Right lobe of liver (tissue), 6 donors: ENCODE measurements around the gene KLF5. TPM values are rescaled to one million over a fixed set of nuclear protein-coding genes. Genes with fewer than 3 reads are reported as not detected.

Experiments
- ATAC-seq, 4 donors: fragments of 200-7000 bp; cut with Tn5 transposase; one replicate each; pipeline ENCODE4 v1.9.1; 2020; ENCODE audit warnings: mild to moderate bottlenecking in 4 of 4, moderate library complexity in 4 of 4
- DNase-seq, 3 donors: peaks; one replicate each; pipeline ENCODE4 v3.0.0-alpha.2; 2020
- H3K27ac ChIP-seq, 3 donors: fragments of 200-600 bp; one replicate each; pipeline ENCODE4 v1.8.0; 2022
- H3K27me3 ChIP-seq, 2 donors: fragments of 200-600 bp; one replicate each; pipeline ENCODE4 v1.8.0; 2022
- H3K36me3 ChIP-seq, 4 donors: fragments of 200-600 bp; sonication (generic) in 1 of 4; one replicate each; pipeline versions ENCODE4 v1.5.1 to v1.8.0; 2017 to 2022; ENCODE audit warnings: control low read depth in 1 of 4
- H3K4me1 ChIP-seq, 4 donors: fragments of 200-600 bp; sonication (generic) in 1 of 4; one replicate each; pipeline versions ENCODE4 v1.5.1 to v1.8.0; 2017 to 2022; ENCODE audit warnings: control low read depth in 1 of 4
- H3K4me3 ChIP-seq, 3 donors: fragments of 200-600 bp; one replicate each; pipeline ENCODE4 v1.8.0; 2022
- H3K9me3 ChIP-seq, 4 donors: fragments of 200-600 bp; sonication (generic) in 1 of 4; one replicate each; pipeline versions ENCODE4 v1.5.1 to v1.8.0; 2017 to 2022; ENCODE audit warnings: control low read depth in 1 of 4
- POLR2A ChIP-seq: fragments of 450-650 bp; IDR thresholded peaks from one replicate; pipeline ENCODE4 v1.6.1; 2017; ENCODE audit warnings: antibody characterized with exemption, mild to moderate bottlenecking
- WGBS: methylation state at CpG from one replicate; pipeline ENCODE4 v1.1.6; 2018; ENCODE audit warnings: low coverage, low lambda C conversion rate; ENCODE audit not compliant: insufficient coverage; ENCODE audit errors: missing lambda C conversion rate; 5-methylcytosine and 5-hydroxymethylcytosine counted together
- intact Hi-C, 2 donors: fragments of 100-400 bp; cut with DNase I; formaldehyde crosslinking; loops; one replicate each; pipeline versions ENCODE4 v1.11.2 to v1.14.1; 2022
- total RNA-seq, 6 experiments: library from RNA; depleted of rRNA in 2 of 6; stranded (reverse); fragments of >200 nt in 2 of 6; fragmentation: NEBNext Ultra II Directional in 3 of 6; extraction: Animal tissue kit (Norgen Biotek cat#: 25700) in 3 of 6; gene quantifications; one replicate each; pipeline versions ENCODE4 v1.1.0 to v1.2.4, GENCODE V29; 2016 to 2023
- TF ChIP-seq, protein P1 (sequence below), 4 donors: fragments of 200-600 bp in 3 of 4; fragments of 450-650 bp in 1 of 4; IDR thresholded peaks; one replicate each; pipeline versions ENCODE4 v1.5.1 to v1.8.0; 2016 to 2022; ENCODE audit warnings: antibody characterized with exemption in 4 of 4, mild to moderate bottlenecking in 2 of 4
- donor health status: DM: no; HTN: yes; CAD: no.
- donor health status: DM: no; HTN: no; CAD: no.
- donor health status: DM: no; HTN: no; CAD: no.
- donor health status: DM: no; HTN: yes; CAD: no.
- donor health status: DM: no; HTN: yes; CAD: no.

The KLF5 gene
- total RNA-seq, 6 experiments from 2014 or later, result 0.29 to 4.2 (median 0.74) TPM

DNA sequence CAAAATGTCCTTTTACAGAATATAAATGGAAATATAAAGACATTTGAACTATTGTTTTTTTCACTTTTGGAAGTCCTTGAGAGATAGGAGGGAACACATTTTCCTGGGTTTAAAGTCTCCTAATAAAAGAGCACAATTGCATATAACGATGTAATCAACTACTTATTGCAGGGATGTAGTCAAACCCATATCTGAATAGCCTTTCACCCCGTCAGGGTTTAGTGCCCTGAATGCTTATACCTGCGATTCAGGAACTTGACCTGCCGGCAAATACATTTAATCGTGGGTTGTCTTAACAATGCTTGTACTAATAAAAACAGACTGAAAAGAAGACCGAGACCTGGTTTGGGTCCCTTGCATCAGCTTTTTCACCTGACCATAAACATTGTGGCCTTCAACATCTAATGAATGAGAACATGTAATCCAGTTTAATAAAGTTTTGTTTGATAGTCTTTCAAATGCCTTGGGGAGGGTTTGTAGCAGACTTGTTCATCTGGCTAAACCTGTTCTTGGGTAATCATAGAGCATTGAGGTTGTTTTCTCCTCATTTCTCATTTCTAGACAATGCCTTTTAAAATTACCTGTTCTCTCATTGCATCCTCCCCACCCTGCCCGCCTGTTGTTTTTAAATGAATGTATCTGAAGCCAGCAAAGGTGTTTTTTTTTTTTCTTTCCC lies 7.0 kb downstream of the KLF5 start:
- ATAC-seq (no peak), DNase-seq (no peak)
- H3K4me3 ChIP-seq, result no peak overlapping the region

DNA sequence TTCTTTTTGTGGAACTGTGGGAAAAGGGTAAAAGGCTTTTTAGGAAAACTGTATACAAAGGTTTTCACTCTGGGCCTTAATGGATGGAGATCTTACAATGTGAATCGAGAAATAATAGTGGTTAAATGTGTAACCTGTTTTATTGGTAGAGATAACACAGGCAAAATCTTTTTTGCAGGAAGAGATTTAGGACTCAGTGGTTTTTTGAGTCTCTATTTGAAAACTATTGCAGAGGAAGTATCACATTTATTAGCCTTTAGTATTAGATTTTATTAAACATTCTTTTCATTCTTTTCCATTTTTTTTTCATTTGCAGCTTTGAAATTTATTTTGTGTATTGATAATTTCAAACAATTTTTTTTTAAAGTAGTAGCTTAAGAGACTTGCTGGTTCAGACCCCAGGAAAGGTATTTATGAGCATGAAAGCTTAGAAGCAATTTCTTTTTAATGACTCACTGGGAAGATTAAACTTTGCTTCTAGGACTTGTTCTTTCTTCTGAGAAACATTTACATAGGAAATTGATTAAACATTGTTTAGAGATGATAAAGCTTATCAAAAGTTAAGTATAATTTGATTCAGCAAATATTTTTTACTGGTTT lies 10.5 kb downstream of the KLF5 start:
- DNase-seq (no peak), ATAC-seq (no peak)
- Histone ChIP-seq H3K9me3 (no peaks in the 10 kb centered on the region), H3K27ac (no peak overlapping the region), H3K4me3 (no peak overlapping the region), H3K27me3 (no peaks in the 10 kb centered on the region), H3K36me3 (no peaks in the 10 kb centered on the region), H3K4me1 (no peaks in the 10 kb centered on the region)
- TF ChIP-seq, protein P1, sequence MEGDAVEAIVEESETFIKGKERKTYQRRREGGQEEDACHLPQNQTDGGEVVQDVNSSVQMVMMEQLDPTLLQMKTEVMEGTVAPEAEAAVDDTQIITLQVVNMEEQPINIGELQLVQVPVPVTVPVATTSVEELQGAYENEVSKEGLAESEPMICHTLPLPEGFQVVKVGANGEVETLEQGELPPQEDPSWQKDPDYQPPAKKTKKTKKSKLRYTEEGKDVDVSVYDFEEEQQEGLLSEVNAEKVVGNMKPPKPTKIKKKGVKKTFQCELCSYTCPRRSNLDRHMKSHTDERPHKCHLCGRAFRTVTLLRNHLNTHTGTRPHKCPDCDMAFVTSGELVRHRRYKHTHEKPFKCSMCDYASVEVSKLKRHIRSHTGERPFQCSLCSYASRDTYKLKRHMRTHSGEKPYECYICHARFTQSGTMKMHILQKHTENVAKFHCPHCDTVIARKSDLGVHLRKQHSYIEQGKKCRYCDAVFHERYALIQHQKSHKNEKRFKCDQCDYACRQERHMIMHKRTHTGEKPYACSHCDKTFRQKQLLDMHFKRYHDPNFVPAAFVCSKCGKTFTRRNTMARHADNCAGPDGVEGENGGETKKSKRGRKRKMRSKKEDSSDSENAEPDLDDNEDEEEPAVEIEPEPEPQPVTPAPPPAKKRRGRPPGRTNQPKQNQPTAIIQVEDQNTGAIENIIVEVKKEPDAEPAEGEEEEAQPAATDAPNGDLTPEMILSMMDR (IDR thresholded peaks at IDR 0.05), result no peak
- no peak for TF ChIP-seq POLR2A
- WGBS, result 50% methylated on average over 1 of the region's 1 CpG
- intact Hi-C loops, result no loop called here

More for the DNA sequence above, 7.0 kb downstream of the KLF5 start:
- intact Hi-C loops, result no loop called here
- H3K4me1 ChIP-seq, result no peaks in the 10 kb centered on the region
- H3K27me3 ChIP-seq, result no peaks in the 10 kb centered on the region
- 78% methylated on average over 7 of the region's 7 CpGs for WGBS
- TF ChIP-seq, protein P1 (IDR thresholded peaks at IDR 0.05), result no peak
- no peak for TF ChIP-seq POLR2A
- H3K27ac ChIP-seq, result no peak overlapping the region
- H3K9me3 ChIP-seq, result no peaks in the 10 kb centered on the region
- H3K36me3 ChIP-seq, result no peaks in the 10 kb centered on the region

- ATAC-seq (no peak), DNase-seq (no peak)
- no peaks in the 10 kb centered on the region for H3K36me3 ChIP-seq
- intact Hi-C loops, result no loop called here
- H3K9me3 ChIP-seq, result no peaks in the 10 kb centered on the region
- H3K4me1 ChIP-seq, result no peaks in the 10 kb centered on the region
- no peaks in the 10 kb centered on the region for H3K27me3 ChIP-seq
- H3K4me3 ChIP-seq, result no peak overlapping the region
- no peak for TF ChIP-seq POLR2A
- TF ChIP-seq, protein P1 (IDR thresholded peaks at IDR 0.05), result no peak
- no peak overlapping the region for H3K27ac ChIP-seq
- 91% methylated on average over 4 of the region's 5 CpGs for WGBS
Measured at GRCh38 chr13:73070451-73071098, 11.8 kb downstream of the KLF5 start.

DNA sequence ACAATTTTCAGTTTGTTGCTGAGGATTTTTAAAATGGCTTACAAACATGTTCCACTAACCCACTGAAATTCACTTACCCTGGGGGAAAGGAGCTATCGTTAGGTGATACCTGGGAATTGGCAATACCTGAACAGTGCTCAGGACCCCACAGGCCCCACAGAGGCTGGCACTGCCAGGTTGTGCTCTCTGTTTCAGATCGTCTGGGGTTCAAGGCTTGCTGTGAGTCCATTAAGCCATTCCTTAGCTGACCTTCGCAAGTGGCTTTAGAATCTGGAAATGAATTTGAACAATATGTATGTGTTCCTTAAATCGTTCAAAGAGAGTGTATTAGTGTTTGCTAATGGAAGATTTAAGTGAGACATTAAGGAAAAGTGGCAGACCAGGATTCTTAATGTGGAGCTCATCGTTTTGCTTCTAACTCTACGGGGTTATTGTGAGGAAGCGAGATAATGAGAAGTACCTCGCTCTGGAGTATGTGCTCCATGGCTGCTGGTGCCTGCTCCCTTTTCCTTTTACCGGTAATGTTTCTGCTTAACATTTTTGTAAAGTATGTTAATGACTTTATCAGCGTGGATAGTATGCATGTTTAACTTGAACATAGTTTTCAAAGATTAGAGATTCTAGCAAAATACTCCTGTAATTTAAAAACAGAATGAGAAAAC lies 13.6 kb downstream of the KLF5 start:
- no peaks in the 10 kb centered on the region for H3K36me3 ChIP-seq
- DNase-seq, result no peak
- intact Hi-C loops, result no loop called here
- H3K9me3 ChIP-seq, result no peaks in the 10 kb centered on the region
- no peaks in the 10 kb centered on the region for H3K27me3 ChIP-seq
- ATAC-seq, result no peak
- no peak overlapping the region for H3K27ac ChIP-seq
- H3K4me1 ChIP-seq, result no peaks in the 10 kb centered on the region
- 72% methylated on average over 9 of the region's 10 CpGs for WGBS
- TF ChIP-seq, protein P1 (IDR thresholded peaks at IDR 0.05), result no peak
- no peak for TF ChIP-seq POLR2A
- no peak overlapping the region for H3K4me3 ChIP-seq
